Right cardiac atrium (tissue), 5 donors: ENCODE results near the gene APCDD1L. TPM values are rescaled to one million over a fixed set of nuclear protein-coding genes. Genes with fewer than 3 reads are reported as not detected.
"Not testable (repeated sequence)": the region's sequence is repeated elsewhere in the genome, so short reads cannot be mapped to it uniquely, and the experiment has no call there.

Experiments
- ATAC-seq, 2 donors: fragments of 200-7000 bp; cut with Tn5 transposase; one replicate each; pipeline versions ENCODE4 v1.8.0 to v1.9.1; 2020; ENCODE audit warnings: moderate library complexity in 2 of 2, mild to moderate bottlenecking in 1 of 2
- DNase-seq, 3 donors: peaks; one replicate each; pipeline ENCODE4 v3.0.0-alpha.2; 2020
- H3K27ac ChIP-seq: one replicate; pipeline ENCODE4 v1.5.1; 2013; ENCODE audit warnings: mild to moderate bottlenecking, low read length, control low read depth, moderate library complexity
- H3K27me3 ChIP-seq: one replicate; pipeline ENCODE4 v1.6.1; 2013; ENCODE audit not compliant: control insufficient read depth, insufficient read depth
- H3K4me1 ChIP-seq: one replicate; pipeline ENCODE4 v1.6.1; 2013; ENCODE audit warnings: low read length; ENCODE audit not compliant: control insufficient read depth, insufficient read depth
- H3K4me3 ChIP-seq: one replicate; pipeline ENCODE4 v1.5.1; 2013; ENCODE audit warnings: low read length, control low read depth
- H3K9me3 ChIP-seq: one replicate; pipeline ENCODE4 v1.6.1; 2013; ENCODE audit warnings: low read length; ENCODE audit not compliant: control insufficient read depth
- WGBS: extraction: QIAGEN DNeasy Blood & Tissue Kit; methylation state at CpG from one replicate; pipeline ENCODE4 v1.1.7; 2013; 5-methylcytosine and 5-hydroxymethylcytosine counted together
- intact Hi-C, 4 donors: fragments of 100-400 bp; cut with DNase I; formaldehyde crosslinking; loops; one replicate each; pipeline versions ENCODE4 v1.11.0 to v1.14.0; 2022 to 2023
- polyA plus RNA-seq: library from polyadenylated mRNA; stranded (reverse); fragments of 200-250 nt; gene quantifications from one replicate; pipeline ENCODE4 v1.2.3, GENCODE V29; 2013
- total RNA-seq, 4 donors: library from RNA; stranded (reverse); fragmentation: NEBNext Ultra II Directional; extraction: Animal tissue kit (Norgen Biotek cat#: 25700); gene quantifications; one replicate each; pipeline ENCODE4 v1.2.1, GENCODE V29; 2021
- donor health status: healthy with polysubstance abuse.
- donor health status: DM: no; HTN: yes; CAD: no.
- donor health status: DM: no; HTN: no; CAD: no.
- donor health status: DM: no; HTN: yes; CAD: no; lungs with severe emphysema.
- donor health status: DM: yes; HTN: yes; CAD: no.

The APCDD1L gene
- total and polyA plus RNA-seq, 5 donors: 0.14 to 4.3 (median 1.0) TPM

DNA sequence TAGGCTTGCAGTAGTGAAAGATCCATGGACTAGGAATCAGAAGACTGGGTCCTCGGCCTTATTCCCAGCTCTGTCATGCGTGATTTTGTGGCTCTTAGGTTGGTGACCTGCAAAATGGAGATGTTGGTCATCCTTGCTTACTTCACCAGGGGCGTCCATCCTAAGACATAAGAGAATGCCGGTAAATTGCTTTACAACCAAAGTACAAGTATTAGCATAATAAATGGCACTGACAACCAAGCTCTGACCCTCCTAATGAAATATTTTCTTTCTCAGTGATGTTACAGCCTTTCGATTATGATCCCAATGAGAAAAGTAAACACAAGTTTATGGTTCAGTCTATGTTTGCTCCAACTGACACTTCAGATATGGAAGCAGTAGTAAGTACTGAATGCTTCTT, 80.9 kb downstream of the APCDD1L start:
- H3K27ac ChIP-seq: no peak overlapping the region
- peaks cover 18% of the 10 kb centered on the region for H3K4me1 ChIP-seq
- WGBS: 95% methylated on average over 5 of the region's 5 CpGs
- intact Hi-C loops: no loop called here
- H3K27me3 ChIP-seq: no peaks in the 10 kb centered on the region
- no peak overlapping the region for H3K4me3 ChIP-seq
- no peaks in the 10 kb centered on the region for H3K9me3 ChIP-seq
- ATAC-seq: no peak
- no peak for DNase-seq

GRCh38 chr20:58433759-58434158, 81.4 kb downstream of the APCDD1L start:
- H3K4me1 ChIP-seq: peaks cover 15% of the 10 kb centered on the region
- DNase-seq (no peak), ATAC-seq (peak; percentile 56 to 85)
- H3K27ac ChIP-seq: no peak overlapping the region
- no peak overlapping the region for H3K4me3 ChIP-seq
- no peaks in the 10 kb centered on the region for H3K9me3 ChIP-seq
- H3K27me3 ChIP-seq: no peaks in the 10 kb centered on the region
- 50% methylated on average over 1 of the region's 1 CpG for WGBS
- intact Hi-C loops: no loop called here

- ATAC-seq (no peak), DNase-seq (no peak)
- intact Hi-C loops: no loop called here
- no peaks in the 10 kb centered on the region for H3K27me3 ChIP-seq
- no peak overlapping the region for H3K27ac ChIP-seq
- peaks cover 15% of the 10 kb centered on the region for H3K4me1 ChIP-seq
- 85% methylated on average over 2 of the region's 2 CpGs for WGBS
- no peak overlapping the region for H3K4me3 ChIP-seq
- no peaks in the 10 kb centered on the region for H3K9me3 ChIP-seq
Observed at GRCh38 chr20:58433029-58433647, 82.1 kb downstream of the APCDD1L start.

DNA sequence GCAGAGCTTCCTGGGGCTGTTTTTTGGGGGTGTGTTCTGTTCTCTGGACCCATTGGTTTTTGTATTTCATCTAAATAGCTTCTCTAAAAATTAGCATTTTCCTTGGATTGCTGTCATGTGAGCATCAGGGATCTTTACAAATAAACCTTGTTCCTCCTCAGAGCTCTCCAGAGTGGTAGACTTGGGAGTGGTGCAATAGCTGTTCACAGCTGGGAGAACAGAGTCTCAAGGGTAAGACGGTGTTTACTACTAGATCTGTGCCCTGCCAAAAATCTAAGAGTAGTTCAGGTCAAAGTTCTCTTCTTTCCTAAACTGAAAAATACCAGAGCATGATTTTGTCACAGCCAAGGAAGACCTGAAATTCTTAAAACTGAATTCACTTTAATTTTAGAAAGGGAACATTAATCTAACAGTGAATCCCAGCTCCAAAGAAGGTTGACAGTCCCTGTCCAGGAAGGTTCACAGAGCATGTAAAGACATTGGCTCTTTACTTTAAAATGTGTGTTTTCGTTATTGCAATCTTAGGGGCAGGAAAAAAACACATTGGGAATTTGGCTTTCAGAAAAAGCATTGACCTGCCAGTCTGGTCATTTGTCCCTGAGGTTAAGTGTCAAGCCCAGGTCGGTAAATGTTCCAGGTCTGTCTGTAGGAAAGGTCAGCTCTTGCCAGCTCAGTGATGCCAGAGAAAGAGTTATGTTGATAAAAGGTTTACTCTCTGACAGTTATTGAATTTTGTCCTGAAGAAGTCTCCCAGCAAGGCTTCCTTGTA, 82.8 kb downstream of the APCDD1L start:
- Histone ChIP-seq H3K27me3 (no peaks in the 10 kb centered on the region), H3K27ac (no peak overlapping the region), H3K9me3 (no peaks in the 10 kb centered on the region), H3K4me3 (no peak overlapping the region), H3K4me1 (peaks cover 15% of the 10 kb centered on the region)
- intact Hi-C loops: no loop called here
- ATAC-seq (peak; percentile 48 to 67), DNase-seq (no peak)
- WGBS: 61% methylated on average over 3 of the region's 3 CpGs

- 97% methylated on average over 2 of the region's 2 CpGs for WGBS
- intact Hi-C loops: no loop called here
- Histone ChIP-seq H3K9me3 (no peaks in the 10 kb centered on the region), H3K4me1 (peaks cover 15% of the 10 kb centered on the region), H3K27me3 (no peaks in the 10 kb centered on the region), H3K27ac (no peak overlapping the region), H3K4me3 (no peak overlapping the region)
- ATAC-seq (no peak), DNase-seq (no peak)
Observed at GRCh38 chr20:58431134-58431533, 84.1 kb downstream of the APCDD1L start.

DNA sequence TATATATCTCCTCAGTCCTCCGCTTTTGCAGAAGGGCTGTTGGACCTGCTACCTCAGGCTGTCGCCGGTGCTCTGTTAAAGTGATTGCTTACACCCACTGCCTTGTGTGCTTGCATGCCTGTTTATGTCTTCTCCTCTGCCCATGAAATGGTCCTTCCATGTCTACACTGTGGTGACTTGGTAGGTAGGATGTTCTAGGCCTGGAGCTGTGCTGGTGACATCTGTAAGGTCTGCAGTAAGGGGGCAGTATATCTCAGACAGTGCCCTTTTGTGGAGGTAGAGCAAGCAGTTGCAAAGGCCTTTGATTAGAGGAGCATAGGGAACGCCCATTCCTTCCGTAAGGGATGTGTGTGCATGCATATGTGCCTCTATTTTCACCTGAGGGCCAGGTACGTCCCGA, 85.9 kb downstream of the APCDD1L start:
- Histone ChIP-seq H3K27me3 (no peaks in the 10 kb centered on the region), H3K9me3 (no peaks in the 10 kb centered on the region), H3K4me1 (peaks cover 15% of the 10 kb centered on the region), H3K27ac (no peak overlapping the region), H3K4me3 (no peak overlapping the region)
- intact Hi-C loops: no loop called here
- 90% methylated on average over 7 of the region's 7 CpGs for WGBS
- ATAC-seq (no peak), DNase-seq (no peak)

DNA sequence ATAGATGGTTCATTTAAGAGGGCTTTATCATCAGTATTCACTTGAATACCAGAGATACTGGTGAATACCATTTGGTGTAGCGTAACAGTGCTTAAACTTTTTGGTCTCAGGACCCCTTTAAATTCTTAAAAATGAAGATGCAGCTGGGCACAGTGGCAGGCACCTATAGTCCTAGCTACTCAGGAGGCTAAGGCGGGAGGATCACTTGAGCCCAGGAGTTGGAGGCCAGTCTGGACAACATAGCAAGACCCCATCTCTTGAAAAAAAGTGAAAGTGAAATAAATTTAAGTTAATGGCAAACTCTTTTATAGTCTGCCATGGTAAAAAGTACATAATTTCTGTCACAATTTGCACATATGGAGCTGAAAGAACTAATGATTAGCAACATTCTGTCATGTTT, 86.8 kb downstream of the APCDD1L start:
- Histone ChIP-seq H3K4me3 (no peak overlapping the region), H3K27ac (no peak overlapping the region), H3K27me3 (no peaks in the 10 kb centered on the region), H3K4me1 (peaks cover 14% of the 10 kb centered on the region), H3K9me3 (no peaks in the 10 kb centered on the region)
- WGBS: 99% methylated on average over 2 of the region's 2 CpGs
- intact Hi-C loops: no loop called here
- ATAC-seq (no peak), DNase-seq (no peak)

GRCh38 chr20:58427571-58427970, 87.6 kb downstream of the APCDD1L start:
- intact Hi-C loops: not testable (repeated sequence)
- 98% methylated on average over 3 of the region's 3 CpGs for WGBS

GRCh38 chr20:58424218-58424969, 90.8 kb downstream of the APCDD1L start:
- WGBS: 82% methylated on average over 6 of the region's 6 CpGs
- DNase-seq: no peak
- Histone ChIP-seq H3K9me3 (no peaks in the 10 kb centered on the region), H3K4me1 (peaks cover 2% of the 10 kb centered on the region), H3K4me3 (no peak overlapping the region), H3K27me3 (no peaks in the 10 kb centered on the region), H3K27ac (no peak overlapping the region)
- intact Hi-C loops: no loop called here
- no peak for ATAC-seq

More at GRCh38 chr20:58427571-58427970, 87.6 kb downstream of the APCDD1L start:
- not testable (repeated sequence) for H3K27me3 ChIP-seq, H3K4me1 ChIP-seq, ATAC-seq, H3K9me3 ChIP-seq, H3K4me3 ChIP-seq, DNase-seq, H3K27ac ChIP-seq

DNA sequence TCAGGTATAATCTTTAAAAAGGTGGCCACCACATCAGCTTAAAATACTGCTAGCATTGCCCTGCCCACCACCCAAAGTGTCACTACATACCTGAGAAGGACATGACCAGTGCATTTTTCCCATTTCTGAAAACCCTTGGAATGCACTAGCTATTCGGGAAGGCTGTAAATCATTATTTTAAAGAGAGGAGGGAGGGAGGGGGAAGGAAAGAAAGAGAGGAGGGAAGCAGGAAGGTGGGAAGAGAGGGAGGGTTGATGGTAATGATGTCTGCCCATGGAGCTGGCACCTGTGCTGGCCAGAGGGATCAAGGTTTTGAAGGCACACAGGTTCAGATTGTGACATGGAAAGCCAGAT, 93.7 kb downstream of the APCDD1L start:
- Histone ChIP-seq H3K27me3 (no peaks in the 10 kb centered on the region), H3K4me3 (no peak overlapping the region), H3K4me1 (peaks cover 2% of the 10 kb centered on the region), H3K9me3 (no peaks in the 10 kb centered on the region), H3K27ac (no peak overlapping the region)
- ATAC-seq (no peak), DNase-seq (no peak)
- intact Hi-C loops: no loop called here
- 87% methylated on average over 1 of the region's 1 CpG for WGBS

GRCh38 chr20:58420798-58421496, 94.3 kb downstream of the APCDD1L start:
- H3K27me3 ChIP-seq: no peaks in the 10 kb centered on the region
- H3K27ac ChIP-seq: no peak overlapping the region
- intact Hi-C loops: no loop called here
- DNase-seq (no peak), ATAC-seq (no peak)
- no peaks in the 10 kb centered on the region for H3K9me3 ChIP-seq
- WGBS: 81% methylated on average over 5 of the region's 5 CpGs
- H3K4me1 ChIP-seq: peaks cover 2% of the 10 kb centered on the region
- no peak overlapping the region for H3K4me3 ChIP-seq
